ENCODE data around the gene LAIR1.

Gene LAIR1

DNA sequence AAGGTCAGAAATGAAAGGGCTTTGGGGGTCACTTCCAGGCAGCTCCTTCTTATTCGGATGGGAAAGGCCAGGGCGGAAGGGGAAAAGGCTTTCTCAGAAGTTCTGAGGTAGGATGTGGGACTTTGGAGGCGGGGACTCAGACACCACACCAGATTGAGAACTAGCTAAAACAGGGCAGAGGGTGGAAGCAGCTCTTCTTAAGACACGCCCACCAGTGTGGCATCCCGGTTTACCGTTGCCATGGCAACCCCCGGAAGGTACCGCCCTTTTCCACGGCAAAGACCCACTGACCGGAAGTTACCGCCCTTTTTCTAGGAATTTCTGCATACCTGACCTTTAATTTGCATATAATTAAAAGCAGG is 48.0 kb downstream of the LAIR1 start:
- H3K79me2 ChIP-seq (ENCODE audit: insufficient read depth, low read depth): no peaks in the 10 kb centered on the region
- no peak overlapping the region for H3K27ac ChIP-seq
- H3K9ac ChIP-seq: no peak overlapping the region
- no peak overlapping the region for H3K4me3 ChIP-seq (IDR thresholded peaks at IDR 0.05; ENCODE audit: insufficient read depth, low read depth, low read length)
- H3K4me2 ChIP-seq: no peak overlapping the region
- no peak overlapping the region for H2AFZ ChIP-seq (ENCODE audit: low read depth)
- no peaks in the 10 kb centered on the region for H4K20me1 ChIP-seq (ENCODE audit: insufficient read depth)
- no peaks in the 10 kb centered on the region for H3K4me1 ChIP-seq (ENCODE audit: low read depth, poor library complexity, severe bottlenecking)
- peaks cover 62% of the 10 kb centered on the region for H3K27me3 ChIP-seq (ENCODE audit: insufficient read depth, low read depth)
- no peaks in the 10 kb centered on the region for H3K36me3 ChIP-seq (ENCODE audit: insufficient read depth)
- TF ChIP-seq CTCF (conservative IDR thresholded peaks at IDR 0.05; ENCODE audit: low read depth, low read length): no peak

DNA sequence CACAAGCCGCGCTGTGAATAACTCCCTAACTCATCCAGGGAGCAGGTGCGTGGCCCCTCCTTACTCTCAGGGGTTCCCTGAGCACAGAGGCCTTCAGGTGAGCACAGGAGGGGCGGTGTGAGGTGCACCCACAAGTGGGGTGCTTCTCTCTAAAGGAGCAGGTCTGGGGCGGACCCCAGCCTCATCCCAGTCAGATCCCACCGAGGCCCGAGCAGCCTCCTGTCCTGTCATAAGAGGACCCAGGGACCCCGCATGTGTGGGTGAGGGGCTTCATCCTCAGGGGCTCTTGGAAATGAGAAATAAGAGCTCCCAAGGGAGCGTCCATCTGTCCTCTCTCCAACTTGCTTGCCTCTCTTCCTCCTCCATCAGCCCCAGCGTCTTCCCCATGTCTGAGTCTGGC is 48.8 kb downstream of the LAIR1 start:
- Histone ChIP-seq H3K9ac (no peak overlapping the region), H3K27me3 (ENCODE audit: insufficient read depth, low read depth) (peaks cover 64% of the 10 kb centered on the region), H4K20me1 (ENCODE audit: insufficient read depth) (no peaks in the 10 kb centered on the region), H3K4me2 (no peak overlapping the region), H3K36me3 (ENCODE audit: insufficient read depth) (no peaks in the 10 kb centered on the region), H3K79me2 (ENCODE audit: insufficient read depth, low read depth) (no peaks in the 10 kb centered on the region), H2AFZ (ENCODE audit: low read depth) (no peak overlapping the region), H3K4me3 (IDR thresholded peaks at IDR 0.05; ENCODE audit: insufficient read depth, low read depth, low read length) (no peak overlapping the region), H3K4me1 (ENCODE audit: low read depth, poor library complexity, severe bottlenecking) (no peaks in the 10 kb centered on the region), H3K27ac (no peak overlapping the region)
- TF ChIP-seq CTCF (conservative IDR thresholded peaks at IDR 0.05; ENCODE audit: low read depth, low read length): no peak

GRCh38 chr19:54312436-54313377 is 52.0 kb downstream of the LAIR1 start, which contains the start of gene LILRA5:
LILRA5 (minus strand) TSS chr19:54313166; CDS start chr19:54313019, 147 bp downstream.
- Histone ChIP-seq H3K4me3 (IDR thresholded peaks at IDR 0.05; ENCODE audit: insufficient read depth, low read depth, low read length) (no peak within 1 kb of the TSS), H3K79me2 (ENCODE audit: insufficient read depth, low read depth) (no peaks in the 10 kb centered on the region), H4K20me1 (ENCODE audit: insufficient read depth) (no peaks in the 10 kb centered on the region), H3K27me3 (ENCODE audit: insufficient read depth, low read depth) (peaks cover 64% of the 10 kb centered on the region), H3K9ac (no peak within 1 kb of the TSS), H3K36me3 (ENCODE audit: insufficient read depth) (no peaks in the 10 kb centered on the region), H3K4me1 (ENCODE audit: low read depth, poor library complexity, severe bottlenecking) (no peaks in the 10 kb centered on the region), H2AFZ (ENCODE audit: low read depth) (no peak within 1 kb of the TSS), H3K27ac (no peak within 1 kb of the TSS), H3K4me2 (no peak within 1 kb of the TSS)
- TF ChIP-seq CTCF (conservative IDR thresholded peaks at IDR 0.05; ENCODE audit: low read depth, low read length): no peak

DNA sequence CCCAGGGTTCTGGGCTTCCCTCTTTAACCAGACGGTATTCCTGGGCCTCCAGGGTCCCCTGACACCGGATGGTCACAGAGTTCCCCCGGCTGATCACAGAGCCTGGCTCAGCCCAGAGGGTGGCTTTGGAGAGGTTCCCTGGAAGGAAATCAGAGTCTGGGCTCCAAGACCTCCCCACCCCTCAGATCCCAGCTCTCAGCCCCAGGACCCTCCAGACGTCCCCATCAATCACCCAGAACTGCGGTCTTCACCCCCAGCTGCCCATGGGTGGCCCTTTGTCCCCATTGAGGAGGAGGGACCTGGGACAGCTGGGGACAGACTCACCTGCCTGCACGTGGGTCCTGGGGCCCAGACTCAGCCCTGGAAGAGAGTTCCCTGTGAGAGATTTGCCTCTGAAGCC is 52.7 kb downstream of the LAIR1 start:
- Histone ChIP-seq H3K9ac (no peak overlapping the region), H3K79me2 (ENCODE audit: insufficient read depth, low read depth) (no peaks in the 10 kb centered on the region), H3K27ac (no peak overlapping the region), H3K36me3 (ENCODE audit: insufficient read depth) (no peaks in the 10 kb centered on the region), H2AFZ (ENCODE audit: low read depth) (no peak overlapping the region), H3K4me2 (no peak overlapping the region), H3K4me1 (ENCODE audit: low read depth, poor library complexity, severe bottlenecking) (no peaks in the 10 kb centered on the region), H4K20me1 (ENCODE audit: insufficient read depth) (no peaks in the 10 kb centered on the region), H3K27me3 (ENCODE audit: insufficient read depth, low read depth) (peaks cover 62% of the 10 kb centered on the region), H3K4me3 (IDR thresholded peaks at IDR 0.05; ENCODE audit: insufficient read depth, low read depth, low read length) (no peak overlapping the region)
- TF ChIP-seq CTCF (conservative IDR thresholded peaks at IDR 0.05; ENCODE audit: low read depth, low read length): no peak

Data from KMS-11 (cell line).